ENCODE measurements around the gene SLC11A2. TPM values are rescaled to one million over a fixed set of nuclear protein-coding genes. Genes with fewer than 3 reads are reported as not detected.

The SLC11A2 gene
- total and polyA plus RNA-seq, 2 of the 8 experiments (the other 6 are each of a cell fraction or from before 2014, with no cell fraction given), result 55.0 to 61.5 TPM

GRCh38 chr12:50992819-50993218 is 33.4 kb downstream of the SLC11A2 start:
- H4K8ac ChIP-seq (ENCODE audit: extremely low read depth, insufficient read depth, low read length), result no peak overlapping the region
- no peak overlapping the region for H2BK120ac ChIP-seq (replicated peaks; ENCODE audit: low read depth, low read length)
- no peak overlapping the region for H3K4me3 ChIP-seq (ENCODE audit: extremely low read depth in 1 of 4, insufficient read depth in 2 of 4, low read depth in 3 of 4, low read length in 4 of 4)
- no peaks in the 10 kb centered on the region for H3K9me3 ChIP-seq (ENCODE audit: insufficient read depth in 2 of 2, low read depth in 1 of 2, low read length in 1 of 2)
- POLR2A ChIA-PET (ENCODE audit: partially characterized antibody), result no interaction called here
- no peak overlapping the region for H3K9ac ChIP-seq (replicated peaks in 1 of 4; ENCODE audit: extremely low read depth in 1 of 4, low read depth in 3 of 4, low read length in 3 of 4)
- H4K91ac ChIP-seq (replicated peaks; ENCODE audit: insufficient read length, low read length), result no peak overlapping the region
- no peaks in the 10 kb centered on the region for H3K79me1 ChIP-seq (ENCODE audit: low read depth, low read length)
- no peak overlapping the region for H2AK5ac ChIP-seq (ENCODE audit: low read depth, low read length)
- no peaks in the 10 kb centered on the region for H3K27me3 ChIP-seq (replicated peaks in 1 of 4; ENCODE audit: control insufficient read depth in 3 of 4, extremely low read depth in 1 of 4, insufficient read depth in 3 of 4, low read length in 3 of 4)
- no peaks in the 10 kb centered on the region; a peak in 1 of 7 replicates for H3K4me1 ChIP-seq (replicated peaks in 1 of 4; ENCODE audit: control insufficient read depth in 3 of 4, insufficient read depth in 4 of 4, low read length in 3 of 4)
- TF ChIP-seq TAF7 (optimal IDR thresholded peaks at IDR 0.05; ENCODE audit: borderline replicate concordance, low read depth, low read length) (no peak), TAF1 (IDR thresholded peaks at IDR 0.05; ENCODE audit: low read depth, low read length) (no peak)
- no peak for DNase-seq (ENCODE audit: low read depth in 1 of 2, low spot score in 2 of 2)
- no peaks in the 10 kb centered on the region for H3K79me2 ChIP-seq (ENCODE audit: control insufficient read depth in 1 of 2, insufficient read depth in 2 of 2, low read length in 2 of 2)
- 42% methylated on average over 2 of the region's 2 CpGs; no CpG with 5 or more reads in 1 of the 2 experiments for WGBS, 2 experiments (ENCODE audit: extremely low coverage in 1 of 2, insufficient coverage in 1 of 2, insufficient read length in 1 of 2, insufficient replicate concordance in 2 of 2, low coverage in 1 of 2, low lambda C conversion rate in 2 of 2, missing lambda C conversion rate in 1 of 2)
- no peak overlapping the region for H2BK20ac ChIP-seq (ENCODE audit: low read length)
- no peak overlapping the region for H2BK12ac ChIP-seq (ENCODE audit: low read depth, low read length)
- no peak overlapping the region for H2BK5ac ChIP-seq (ENCODE audit: low read depth, low read length)
- CTCF ChIA-PET (ENCODE audit: partially characterized antibody), result interaction anchor here (0.7 kb wide), 1 partner anchor 1229 kb away, joined by 3 read pairs; no protein-coding TSS in a partner anchor
- peaks cover 13 to 63% (median 46%) of the 10 kb centered on the region in 4 experiments for H3K36me3 ChIP-seq (ENCODE audit: control insufficient read depth in 2 of 4, insufficient read depth in 4 of 4, low read length in 3 of 4)
- no peak overlapping the region for H3K4ac ChIP-seq (replicated peaks; ENCODE audit: insufficient read length, low read depth, low read length)
- no peak overlapping the region for H2BK15ac ChIP-seq (ENCODE audit: low read length)
- no peak overlapping the region for H3K23ac ChIP-seq (ENCODE audit: insufficient read length)
- H3K27ac ChIP-seq (ENCODE audit: low read depth, low read length), result no peak overlapping the region
- no peak for FAIRE-seq
- no peak overlapping the region for H3K14ac ChIP-seq (ENCODE audit: insufficient read length)
- H3K18ac ChIP-seq (ENCODE audit: extremely low read depth, low read length), result no peak overlapping the region
- H3K4me2 ChIP-seq (ENCODE audit: insufficient read depth in 1 of 2, low read depth in 2 of 2, low read length in 2 of 2), result no peak overlapping the region
- H3K56ac ChIP-seq (replicated peaks; ENCODE audit: insufficient read length, low read depth, low read length), result no peak overlapping the region
- H4K20me1 ChIP-seq (replicated peaks in 1 of 2; ENCODE audit: control insufficient read depth in 1 of 2, insufficient read depth in 2 of 2, low read length in 2 of 2), result no peaks in the 10 kb centered on the region
- H2AFZ ChIP-seq (ENCODE audit: low read length), result no peak overlapping the region
- H3K23me2 ChIP-seq (ENCODE audit: low read depth, low read length), result no peaks in the 10 kb centered on the region
- H4K5ac ChIP-seq (ENCODE audit: insufficient read length, low read depth, low read length), result no peak overlapping the region

All from H1 (cell line).